HCT116 (cell line): ENCODE measurements around the gene PAQR8. TPM values are rescaled to one million over a fixed set of nuclear protein-coding genes. Genes with fewer than 3 reads are reported as not detected.
A peak's percentile ranks its signal among the peaks of the same experiment; 100 is the strongest.

Source experiments
- ATAC-seq: fragments of 200-7000 bp; cut with Tn5 transposase; 2 replicates; pipeline ENCODE4 v1.9.1; 2020; ENCODE audit warnings: mild to moderate bottlenecking, moderate library complexity
- Bru-seq: library from RNA; stranded (reverse); fragments of 400-500 nt; gene quantifications from one replicate; lab custom pipeline; 2021; lab: Mats Ljungman, UMichigan
- BruChase-seq, 2 experiments: library from RNA; stranded (reverse); fragments of 400-500 nt; gene quantifications; one replicate each; lab custom pipeline; 2021; lab: Mats Ljungman, UMichigan
- BruUV-seq: library from RNA; stranded (reverse); fragments of 400-500 nt; replicated peaks from 2 replicates; lab custom pipeline; 2021; lab: Mats Ljungman, UMichigan
- CTCF ChIA-PET: fragments of 300-600 bp; sonication (Branson Sonifier 250); formaldehyde crosslinking; loops from one replicate; lab custom pipeline; 2021; ENCODE audit warnings: antibody characterized with exemption; lab: Charles Lee
- POLR2A ChIA-PET: fragments of 300-600, 350-600 bp; sonication (Branson Sonifier 250); formaldehyde crosslinking; loops from one replicate; lab custom pipeline; 2021; ENCODE audit warnings: antibody characterized with exemption; lab: Charles Lee
- RAD21 ChIA-PET, 2 experiments: fragments of 300-600 bp; sonication (Branson Sonifier 250); formaldehyde crosslinking; loops; one replicate each; lab custom pipeline; 2023; ENCODE audit warnings: low total read pairs in 2 of 2; ENCODE audit not compliant: uncharacterized antibody in 2 of 2, unreplicated experiment in 2 of 2, low non-redundant PET in 1 of 2; lab: Charles Lee
- DNase-seq: peaks from one replicate; pipeline ENCODE4 v3.0.0-alpha.2; 2010; ENCODE audit warnings: low read depth, low spot score
- H2AFZ ChIP-seq: fragments of 200-600 bp; shearing (Covaris generic), sonication (generic); 2 replicates; pipeline ENCODE4 v1.6.1; 2017; ENCODE audit warnings: low read depth, mixed run types, mixed read lengths, antibody characterized with exemption, low read length; ENCODE audit not compliant: poor library complexity, severe bottlenecking
- H3K27ac ChIP-seq: 2 replicates; pipeline ENCODE4 v1.5.1; 2012; ENCODE audit warnings: low read depth, low read length
- H3K27me3 ChIP-seq: fragments of 200-600 bp; sonication (generic); 2 replicates; pipeline ENCODE4 v1.6.1; 2016; ENCODE audit warnings: mixed run types, low read length, mixed read lengths; ENCODE audit not compliant: insufficient read depth
- H3K36me3 ChIP-seq, 2 experiments: fragments of 200-500 bp in 1 of 2; fragments of 200-600 bp in 1 of 2; sonication (Bioruptor generic) in 1 of 2; sonication (generic) in 1 of 2; 2 replicates each; pipeline versions ENCODE4 v1.5.1 to v1.6.1; 2014 to 2016; ENCODE audit warnings: low read length in 2 of 2, inconsistent platforms in 1 of 2, mixed read lengths in 1 of 2, mixed run types in 1 of 2; ENCODE audit not compliant: insufficient read depth in 2 of 2, control insufficient read depth in 1 of 2
- H3K4me1 ChIP-seq, 2 experiments: fragments of 200-600 bp in 1 of 2; sonication (generic) in 1 of 2; 2 replicates each; pipeline versions ENCODE4 v1.5.1 to v1.6.1; 2012 to 2017; ENCODE audit warnings: low read length in 2 of 2, inconsistent platforms in 1 of 2, mild to moderate bottlenecking in 1 of 2, mixed read lengths in 1 of 2, mixed run types in 1 of 2, moderate library complexity in 1 of 2; ENCODE audit not compliant: insufficient read depth in 2 of 2, control insufficient read depth in 1 of 2
- H3K4me2 ChIP-seq: fragments of 200-600 bp; sonication (generic); 2 replicates; pipeline ENCODE4 v1.6.1; 2017; ENCODE audit warnings: mixed run types, low read length, mixed read lengths
- H3K4me3 ChIP-seq, 2 experiments: fragments of 200-600 bp in 1 of 2; sonication (generic) in 1 of 2; replicated peaks in 1 of 2; 2 replicates each; pipeline ENCODE4 v1.5.1; 2011 to 2016; ENCODE audit warnings: low read length in 2 of 2, control low read depth in 1 of 2, low read depth in 1 of 2, mild to moderate bottlenecking in 1 of 2, mixed read lengths in 1 of 2, mixed run types in 1 of 2
- H3K79me2 ChIP-seq: fragments of 200-600 bp; sonication (generic); 2 replicates; pipeline ENCODE4 v1.6.1; 2017; ENCODE audit warnings: mild to moderate bottlenecking, mixed run types, low read length, moderate library complexity, mixed read lengths; ENCODE audit not compliant: insufficient read depth
- H3K9ac ChIP-seq: fragments of 200-600 bp; sonication (generic); 2 replicates; pipeline ENCODE4 v1.6.1; 2016; ENCODE audit warnings: low read length, mixed read lengths
- H3K9me2 ChIP-seq: fragments of 200-600 bp; sonication (generic), shearing (Covaris generic); 2 replicates; pipeline ENCODE4 v1.6.1; 2017; ENCODE audit warnings: mixed run types, mild to moderate bottlenecking, moderate library complexity; ENCODE audit not compliant: insufficient read depth
- H3K9me3 ChIP-seq, 2 experiments: fragments of 200-500 bp in 1 of 2; fragments of 200-600 bp in 1 of 2; sonication (Bioruptor generic) in 1 of 2; sonication (generic) in 1 of 2; 2 replicates each; pipeline ENCODE4 v1.6.1; 2014 to 2017; ENCODE audit warnings: low read length in 2 of 2, mixed read lengths in 2 of 2, inconsistent platforms in 1 of 2, low read depth in 1 of 2, mild to moderate bottlenecking in 1 of 2, mixed run types in 1 of 2, moderate library complexity in 1 of 2; ENCODE audit not compliant: control insufficient read depth in 1 of 2, insufficient read depth in 1 of 2
- H4K20me1 ChIP-seq: fragments of 200-600 bp; sonication (generic), shearing (Covaris generic); 2 replicates; pipeline ENCODE4 v1.6.1; 2017; ENCODE audit warnings: mixed run types, mild to moderate bottlenecking, moderate library complexity; ENCODE audit not compliant: insufficient read depth
- CBX3 ChIP-seq: IDR thresholded peaks from 2 replicates; pipeline ENCODE4 v1.6.1; 2012; ENCODE audit warnings: low read depth
- EGR1 ChIP-seq: IDR thresholded peaks from 2 replicates; pipeline ENCODE4 v1.6.1; 2012; ENCODE audit warnings: low read depth
- ELF1 ChIP-seq: IDR thresholded peaks from 2 replicates; pipeline ENCODE4 v1.6.1; 2012; ENCODE audit warnings: low read depth, borderline replicate concordance
- EZH2 ChIP-seq: fragments of 200-600 bp; sonication (generic); IDR thresholded peaks from 2 replicates; pipeline ENCODE4 v1.6.1; 2017; ENCODE audit warnings: antibody characterized with exemption, mixed run types
- POLR2A ChIP-seq: IDR thresholded peaks from 2 replicates; pipeline ENCODE4 v1.7.0; 2011; ENCODE audit warnings: borderline replicate concordance; ENCODE audit not compliant: insufficient read depth, insufficient read length; ENCODE audit errors: extremely low read depth
- POLR2AphosphoS5 ChIP-seq: IDR thresholded peaks from 2 replicates; pipeline ENCODE4 v1.6.1; 2011; ENCODE audit warnings: mild to moderate bottlenecking, low read depth, low read length, moderate library complexity
- SIN3A ChIP-seq: IDR thresholded peaks from 2 replicates; pipeline ENCODE4 v1.6.1; 2012; ENCODE audit warnings: low read depth
- SP1 ChIP-seq: IDR thresholded peaks from 2 replicates; pipeline ENCODE4 v1.6.1; 2012; ENCODE audit warnings: low read depth
- TCF7L2 ChIP-seq: IDR thresholded peaks from 2 replicates; pipeline ENCODE4 v1.7.0; 2011; ENCODE audit warnings: borderline replicate concordance, inconsistent platforms; ENCODE audit not compliant: insufficient read depth, insufficient read length; ENCODE audit errors: extremely low read depth
- ZFX ChIP-seq: fragments of 450-650 bp; IDR thresholded peaks from 2 replicates; pipeline ENCODE4 v1.6.1; 2017
- ZNF274 ChIP-seq: fragments of 200-500 bp; sonication (Bioruptor generic); IDR thresholded peaks from 2 replicates; pipeline ENCODE4 v1.6.1; 2014; ENCODE audit warnings: mild to moderate bottlenecking, low read depth, low read length, inconsistent platforms
- intact Hi-C: fragments of 100-400 bp; cut with micrococcal nuclease; formaldehyde crosslinking; loops from 2 replicates; pipeline ENCODE4 v1.10.0; 2022
- long read RNA-seq: library from polyadenylated mRNA; unstranded; transcript quantifications from one replicate; pipeline ENCODE4 v2.0.0, GENCODE V29; 2021; ENCODE audit not compliant: unreplicated experiment
- polyA plus RNA-seq: library from polyadenylated mRNA; unstranded; fragments of >200 nt; gene quantifications from 2 replicates; pipeline ENCODE4 v1.2.1, GENCODE V29; 2012; ENCODE audit warnings: missing spikeins
- total RNA-seq: library from RNA; stranded (reverse); gene quantifications from one replicate; pipeline ENCODE4 v1.2.1, GENCODE V29; 2021; ENCODE audit not compliant: unreplicated experiment
- TF ChIP-seq, protein P1 (sequence below): IDR thresholded peaks from 2 replicates; pipeline ENCODE4 v1.6.1; 2012
- TF ChIP-seq, protein P2 (sequence below), 3 experiments: fragments of 200-600 bp in 1 of 3; sonication (generic) in 1 of 3; IDR thresholded peaks in 2 of 3; conservative IDR thresholded peaks in 1 of 3; 2 replicates each; pipeline ENCODE4 v1.5.1; 2012 to 2017; ENCODE audit warnings: low read depth in 2 of 3, low read length in 2 of 3, antibody characterized with exemption in 1 of 3, borderline replicate concordance in 1 of 3, control low read depth in 1 of 3, mild to moderate bottlenecking in 1 of 3, mixed read lengths in 1 of 3, mixed run types in 1 of 3, moderate library complexity in 1 of 3; ENCODE audit not compliant: insufficient read depth in 1 of 3
- TF ChIP-seq, protein P3 (sequence below): IDR thresholded peaks from 2 replicates; pipeline ENCODE4 v1.6.1; 2012; ENCODE audit warnings: low read depth

Gene PAQR8, protein sequence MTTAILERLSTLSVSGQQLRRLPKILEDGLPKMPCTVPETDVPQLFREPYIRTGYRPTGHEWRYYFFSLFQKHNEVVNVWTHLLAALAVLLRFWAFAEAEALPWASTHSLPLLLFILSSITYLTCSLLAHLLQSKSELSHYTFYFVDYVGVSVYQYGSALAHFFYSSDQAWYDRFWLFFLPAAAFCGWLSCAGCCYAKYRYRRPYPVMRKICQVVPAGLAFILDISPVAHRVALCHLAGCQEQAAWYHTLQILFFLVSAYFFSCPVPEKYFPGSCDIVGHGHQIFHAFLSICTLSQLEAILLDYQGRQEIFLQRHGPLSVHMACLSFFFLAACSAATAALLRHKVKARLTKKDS
- total RNA-seq (5.9 TPM), Bru-seq, nascent RNA (percentile 50 among the genes with signal in this experiment), BruChase-seq, experiment 1, labeled RNA remaining after a 6-hour chase (percentile 64 among the genes with signal in this experiment), BruChase-seq, experiment 2, labeled RNA remaining after a 2-hour chase (percentile 89 among the genes with signal in this experiment)
- 1.9 and 3.0 TPM in 2 replicates for polyA plus RNA-seq
- long read RNA-seq, full-length matches to known transcripts = 6 of 6 reads
- long read RNA-seq, partial matches to known transcripts = 0 of 6 reads
- long read RNA-seq, other reads (novel, unspliced or antisense) = 0 of 6 reads

DNA sequence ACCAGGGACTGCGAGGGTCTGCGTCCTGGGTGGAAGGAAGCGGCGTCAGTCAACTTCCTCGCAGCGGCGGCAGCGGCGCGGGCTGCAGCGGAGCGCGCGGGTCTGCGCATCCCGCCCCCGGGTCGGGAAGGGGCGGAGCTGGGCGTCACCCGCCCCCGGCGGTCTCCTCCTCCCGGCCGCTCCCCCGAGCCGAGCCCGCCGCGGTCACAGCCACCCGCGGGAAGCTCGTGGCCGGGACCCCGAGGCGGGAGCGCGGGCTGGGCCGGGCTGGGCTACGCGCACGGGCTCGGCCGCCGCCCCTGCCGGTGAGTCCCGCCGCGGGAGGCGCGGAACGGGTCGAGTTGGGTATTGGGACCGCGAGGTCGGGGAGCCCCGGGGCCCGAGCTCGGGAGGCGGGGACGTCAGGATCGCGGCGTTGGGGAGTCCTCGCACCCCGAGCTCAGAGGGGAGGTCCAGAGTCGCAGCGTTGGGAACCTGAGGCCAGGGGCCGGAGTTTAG lies at the start of gene PAQR8:
TSS of gene PAQR8 (plus strand) at position 207 of the 498 bp plus-strand sequence. CDS start 41,063 bp downstream, outside the sequence.
- peaks cover 5% of the 10 kb centered on the region; the same call in 1 of the 2 replicates for H3K9me2 ChIP-seq
- H3K4me1 ChIP-seq = peaks cover 3 to 19% of the 10 kb centered on the region in 2 experiments; a peak in 3 of 4 replicates
- peak within 1 kb of the TSS; percentile 89 for H3K9ac ChIP-seq
- H3K4me2 ChIP-seq = peak within 1 kb of the TSS; percentile 98
- ATAC-seq (peak; percentile 95), DNase-seq (peak; percentile 10)
- no TSS peak for BruUV-seq
- no peaks in the 10 kb centered on the region for H3K27me3 ChIP-seq
- intact Hi-C loops = loop anchor here (2.0 kb wide), 1 partner anchor 69 kb away; no protein-coding TSS in a partner anchor
- ChIA-PET CTCF (interaction anchor here (0.9 kb wide), 1 partner anchor 54 kb away, joined by 3 read pairs; no protein-coding TSS in a partner anchor), POLR2A (interaction anchor here (0.8 to 1.4 kb wide), 3 partner anchors 10 to 28 kb away, joined by 3 to 12 read pairs (median 5); no protein-coding TSS in a partner anchor), RAD21 (interaction anchor here in 1 of 2 experiments (0.9 kb wide), 1 partner anchor 46 kb away, joined by 4 read pairs; no protein-coding TSS in a partner anchor)
- H3K36me3 ChIP-seq = no peaks in the 10 kb centered on the region
- H3K27ac ChIP-seq = peak within 1 kb of the TSS; percentile 52; the same call in 1 of the 2 replicates
- H3K79me2 ChIP-seq = peaks cover 13% of the 10 kb centered on the region; the same call in 1 of the 2 replicates
- TF ChIP-seq TCF7L2 (no peak), SP1 (no peak), ZNF274 (no peak), SIN3A (peak; percentile 68; the same call in 1 of the 2 replicates), POLR2AphosphoS5 (peak; percentile 86), EGR1 (peak; percentile 78), CBX3 (no peak), EZH2 (no peak), POLR2A (peak; percentile 86), ZFX (peak; percentile 28; the same call in 1 of the 2 replicates), ELF1 (no peak)
- TF ChIP-seq, protein P1, sequence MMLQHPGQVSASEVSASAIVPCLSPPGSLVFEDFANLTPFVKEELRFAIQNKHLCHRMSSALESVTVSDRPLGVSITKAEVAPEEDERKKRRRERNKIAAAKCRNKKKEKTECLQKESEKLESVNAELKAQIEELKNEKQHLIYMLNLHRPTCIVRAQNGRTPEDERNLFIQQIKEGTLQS = no peak
- TF ChIP-seq, protein P2, sequence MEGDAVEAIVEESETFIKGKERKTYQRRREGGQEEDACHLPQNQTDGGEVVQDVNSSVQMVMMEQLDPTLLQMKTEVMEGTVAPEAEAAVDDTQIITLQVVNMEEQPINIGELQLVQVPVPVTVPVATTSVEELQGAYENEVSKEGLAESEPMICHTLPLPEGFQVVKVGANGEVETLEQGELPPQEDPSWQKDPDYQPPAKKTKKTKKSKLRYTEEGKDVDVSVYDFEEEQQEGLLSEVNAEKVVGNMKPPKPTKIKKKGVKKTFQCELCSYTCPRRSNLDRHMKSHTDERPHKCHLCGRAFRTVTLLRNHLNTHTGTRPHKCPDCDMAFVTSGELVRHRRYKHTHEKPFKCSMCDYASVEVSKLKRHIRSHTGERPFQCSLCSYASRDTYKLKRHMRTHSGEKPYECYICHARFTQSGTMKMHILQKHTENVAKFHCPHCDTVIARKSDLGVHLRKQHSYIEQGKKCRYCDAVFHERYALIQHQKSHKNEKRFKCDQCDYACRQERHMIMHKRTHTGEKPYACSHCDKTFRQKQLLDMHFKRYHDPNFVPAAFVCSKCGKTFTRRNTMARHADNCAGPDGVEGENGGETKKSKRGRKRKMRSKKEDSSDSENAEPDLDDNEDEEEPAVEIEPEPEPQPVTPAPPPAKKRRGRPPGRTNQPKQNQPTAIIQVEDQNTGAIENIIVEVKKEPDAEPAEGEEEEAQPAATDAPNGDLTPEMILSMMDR (IDR thresholded peaks at IDR 0.05 in 2 of 3, conservative IDR thresholded peaks at IDR 0.05 in 1 of 3; ENCODE audit: borderline replicate concordance in 1 of 3, insufficient read depth in 1 of 3, low read depth in 2 of 3, low read length in 2 of 3) = no peak
- TF ChIP-seq, protein P3, sequence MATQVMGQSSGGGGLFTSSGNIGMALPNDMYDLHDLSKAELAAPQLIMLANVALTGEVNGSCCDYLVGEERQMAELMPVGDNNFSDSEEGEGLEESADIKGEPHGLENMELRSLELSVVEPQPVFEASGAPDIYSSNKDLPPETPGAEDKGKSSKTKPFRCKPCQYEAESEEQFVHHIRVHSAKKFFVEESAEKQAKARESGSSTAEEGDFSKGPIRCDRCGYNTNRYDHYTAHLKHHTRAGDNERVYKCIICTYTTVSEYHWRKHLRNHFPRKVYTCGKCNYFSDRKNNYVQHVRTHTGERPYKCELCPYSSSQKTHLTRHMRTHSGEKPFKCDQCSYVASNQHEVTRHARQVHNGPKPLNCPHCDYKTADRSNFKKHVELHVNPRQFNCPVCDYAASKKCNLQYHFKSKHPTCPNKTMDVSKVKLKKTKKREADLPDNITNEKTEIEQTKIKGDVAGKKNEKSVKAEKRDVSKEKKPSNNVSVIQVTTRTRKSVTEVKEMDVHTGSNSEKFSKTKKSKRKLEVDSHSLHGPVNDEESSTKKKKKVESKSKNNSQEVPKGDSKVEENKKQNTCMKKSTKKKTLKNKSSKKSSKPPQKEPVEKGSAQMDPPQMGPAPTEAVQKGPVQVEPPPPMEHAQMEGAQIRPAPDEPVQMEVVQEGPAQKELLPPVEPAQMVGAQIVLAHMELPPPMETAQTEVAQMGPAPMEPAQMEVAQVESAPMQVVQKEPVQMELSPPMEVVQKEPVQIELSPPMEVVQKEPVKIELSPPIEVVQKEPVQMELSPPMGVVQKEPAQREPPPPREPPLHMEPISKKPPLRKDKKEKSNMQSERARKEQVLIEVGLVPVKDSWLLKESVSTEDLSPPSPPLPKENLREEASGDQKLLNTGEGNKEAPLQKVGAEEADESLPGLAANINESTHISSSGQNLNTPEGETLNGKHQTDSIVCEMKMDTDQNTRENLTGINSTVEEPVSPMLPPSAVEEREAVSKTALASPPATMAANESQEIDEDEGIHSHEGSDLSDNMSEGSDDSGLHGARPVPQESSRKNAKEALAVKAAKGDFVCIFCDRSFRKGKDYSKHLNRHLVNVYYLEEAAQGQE = no peak
- no peaks in the 10 kb centered on the region for H3K9me3 ChIP-seq
- H3K4me3 ChIP-seq = peak within 1 kb of the TSS; percentile 88 to 92
- no peaks in the 10 kb centered on the region for H4K20me1 ChIP-seq
- H2AFZ ChIP-seq = peak within 1 kb of the TSS; percentile 82
